ENCODE results near the gene PPP1R11.

The PPP1R11 gene

DNA sequence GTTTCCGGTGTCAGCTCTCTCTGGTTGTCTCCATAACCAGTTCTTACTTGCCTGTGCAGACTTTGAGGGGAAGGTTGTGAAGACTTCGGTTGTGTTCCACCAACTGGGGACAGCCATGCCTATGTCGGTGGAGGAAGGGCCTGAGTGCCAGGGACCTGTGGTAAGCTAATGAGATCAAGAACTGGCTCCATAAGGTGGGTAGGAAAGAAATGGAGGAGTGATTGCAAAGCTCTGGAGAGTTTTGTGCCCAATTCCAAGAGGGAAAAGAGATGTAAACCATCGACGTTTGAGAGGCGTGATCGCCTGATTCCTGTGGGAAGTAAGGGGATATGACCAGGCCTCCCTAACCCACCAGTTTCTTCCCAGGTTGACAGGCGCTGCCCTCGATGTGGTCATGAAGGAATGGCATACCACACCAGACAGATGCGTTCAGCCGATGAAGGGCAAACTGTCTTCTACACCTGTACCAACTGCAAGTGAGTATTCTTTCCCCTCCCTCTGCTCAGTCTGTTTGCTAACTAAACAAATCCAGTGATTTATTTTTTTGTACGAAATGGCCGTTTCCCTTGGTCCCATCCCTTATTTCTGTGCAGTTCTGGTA lies 5.0 kb upstream of the PPP1R11 start:
- no peak for DNase-seq (ENCODE audit: low read depth in 2 of 2)

DNA sequence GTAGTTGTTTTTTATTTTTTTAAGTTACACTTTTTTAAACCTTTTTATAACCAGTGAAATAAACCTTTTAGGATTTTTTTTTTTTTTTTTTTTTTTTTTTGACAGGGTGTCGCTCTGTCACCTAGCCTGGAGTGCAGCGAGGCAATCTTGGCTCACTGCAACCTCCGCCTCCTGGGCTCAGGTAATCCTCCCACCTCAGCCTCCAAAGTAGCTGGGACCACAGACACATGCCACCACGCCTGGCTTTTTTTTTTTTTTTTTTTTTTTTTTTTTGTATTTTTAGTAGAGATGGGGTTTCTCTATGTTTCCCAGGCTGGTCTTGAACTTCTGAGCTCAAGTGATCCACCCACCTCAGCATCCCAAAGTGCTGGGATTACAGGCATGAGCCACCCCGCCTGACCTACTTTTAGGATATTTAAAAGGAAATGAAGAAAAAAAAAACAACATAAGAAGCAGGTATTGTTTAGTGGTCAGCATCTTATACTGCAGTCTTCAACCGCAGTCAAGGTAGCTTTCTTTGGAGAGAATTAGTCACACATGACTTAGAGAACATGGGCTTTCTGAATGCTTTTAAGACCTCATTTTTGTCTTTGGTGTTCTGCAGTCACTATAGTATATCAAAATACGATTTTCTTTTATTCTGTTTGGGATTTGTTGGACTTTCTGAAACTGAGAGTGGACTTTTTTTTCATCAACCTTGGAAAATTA lies 4.4 kb upstream of the PPP1R11 start:
- no peak for DNase-seq (ENCODE audit: low read depth in 2 of 2)

DNA sequence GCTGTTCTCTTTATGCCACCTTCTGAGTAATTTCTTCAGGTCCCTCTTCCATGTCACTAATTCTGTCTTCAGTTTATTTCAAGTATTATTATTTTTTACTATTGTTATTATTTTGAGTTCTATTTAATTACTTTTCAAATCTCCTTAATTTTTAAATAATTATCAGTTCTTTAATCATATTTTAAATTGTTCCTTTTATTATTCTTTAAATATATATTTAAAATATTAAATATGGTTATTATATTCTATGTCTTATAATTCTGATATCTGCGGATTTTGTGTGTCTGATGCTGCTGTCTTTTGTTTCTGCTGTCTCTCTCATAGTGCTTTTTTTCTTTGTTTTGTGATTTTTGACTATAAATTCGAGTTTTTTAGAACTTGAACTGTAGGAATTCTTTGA lies 3.7 kb upstream of the PPP1R11 start:
- DNase-seq (ENCODE audit: low read depth in 2 of 2), result no peak

DNA sequence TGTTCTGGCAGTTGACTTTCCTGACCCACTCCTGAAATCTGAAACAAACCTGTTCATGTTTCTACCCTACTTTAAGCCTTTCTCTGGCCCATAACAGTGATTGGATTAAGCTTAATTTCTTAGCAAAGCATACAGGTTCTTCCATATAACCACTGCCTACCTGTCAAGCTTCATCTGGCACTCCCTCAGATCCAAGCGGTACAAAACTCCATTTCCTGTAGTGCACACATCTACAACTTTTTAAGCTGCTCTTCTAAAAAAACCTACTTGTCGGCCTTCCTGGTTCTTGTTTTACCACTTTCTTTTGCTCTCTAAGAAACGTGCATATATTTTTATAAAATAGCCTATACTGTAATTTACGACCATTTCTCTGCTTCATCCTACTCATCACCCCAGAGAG lies 916 bp upstream of the PPP1R11 start:
- no peak for DNase-seq (ENCODE audit: low read depth in 2 of 2)

DNA sequence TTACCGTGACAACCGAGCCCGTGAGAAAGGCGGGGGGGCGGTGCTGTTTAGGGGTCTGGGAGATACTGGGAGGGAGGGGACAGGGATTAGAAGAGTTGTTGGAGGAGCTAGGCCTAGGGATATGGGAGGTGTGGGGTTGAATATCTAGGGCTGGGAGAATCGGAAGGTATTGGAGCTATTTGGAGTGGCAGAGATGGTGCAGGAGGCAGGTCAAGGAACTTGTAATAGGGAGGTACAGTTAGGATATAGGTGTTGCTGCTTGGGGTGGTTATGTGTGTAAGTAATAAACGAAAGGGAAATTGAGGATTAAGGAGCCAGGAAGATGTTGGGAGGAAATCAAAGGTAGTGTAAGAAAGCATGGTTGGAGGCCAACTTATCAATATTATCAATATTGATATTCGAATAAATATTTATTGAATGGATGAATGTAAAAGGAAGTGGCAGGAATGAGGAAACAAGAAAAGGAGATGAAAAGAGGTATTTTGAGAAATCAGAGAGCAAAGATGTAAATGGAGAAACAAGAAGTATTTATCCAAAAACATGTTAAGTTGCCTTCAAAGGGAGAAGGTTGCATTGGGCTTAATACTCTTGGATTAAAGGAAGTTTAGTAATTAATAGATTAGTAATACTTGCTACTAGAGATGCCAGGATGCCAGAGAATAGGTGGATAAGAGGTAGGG lies 602 bp downstream of the PPP1R11 start:
- no peak for DNase-seq (ENCODE audit: low read depth in 2 of 2)

DNA sequence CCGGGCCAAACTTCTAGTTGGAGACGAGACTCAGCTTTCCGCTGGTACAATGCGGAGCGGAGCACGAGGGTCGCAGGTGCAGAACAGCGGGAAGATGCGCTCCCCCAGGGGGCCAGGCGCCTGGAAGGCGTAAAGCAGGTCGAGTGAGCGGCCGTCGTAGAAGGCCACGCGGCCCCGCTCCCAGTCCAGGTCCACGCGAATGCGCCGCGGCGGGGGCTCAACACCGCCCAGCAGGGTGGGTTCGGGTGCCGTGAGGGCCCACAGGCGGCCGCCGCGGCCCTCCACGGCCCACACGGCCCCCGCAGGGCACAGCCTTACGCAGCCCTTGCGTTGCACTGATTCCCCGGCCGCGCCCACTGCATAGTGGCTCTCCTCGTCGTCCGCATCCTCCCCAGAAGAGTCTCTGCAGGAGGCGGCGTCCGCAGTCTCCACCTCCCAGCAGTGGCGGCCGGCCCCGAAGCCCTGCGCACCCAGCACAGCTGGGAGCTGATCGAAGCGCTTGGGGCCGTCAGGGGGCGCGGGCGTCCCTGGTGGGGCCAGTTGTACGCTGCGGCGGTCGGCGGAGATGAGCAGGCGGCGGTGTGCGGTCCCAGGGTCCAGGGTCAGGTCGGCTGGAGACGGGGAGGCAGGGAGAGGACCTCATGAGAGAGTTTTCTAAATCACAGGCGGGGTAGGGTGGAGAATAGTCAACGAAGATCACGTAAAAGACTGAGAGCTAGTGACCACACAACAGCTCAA lies 4.3 kb downstream of the PPP1R11 start:
- no peak for DNase-seq (ENCODE audit: low read depth in 2 of 2)

DNA sequence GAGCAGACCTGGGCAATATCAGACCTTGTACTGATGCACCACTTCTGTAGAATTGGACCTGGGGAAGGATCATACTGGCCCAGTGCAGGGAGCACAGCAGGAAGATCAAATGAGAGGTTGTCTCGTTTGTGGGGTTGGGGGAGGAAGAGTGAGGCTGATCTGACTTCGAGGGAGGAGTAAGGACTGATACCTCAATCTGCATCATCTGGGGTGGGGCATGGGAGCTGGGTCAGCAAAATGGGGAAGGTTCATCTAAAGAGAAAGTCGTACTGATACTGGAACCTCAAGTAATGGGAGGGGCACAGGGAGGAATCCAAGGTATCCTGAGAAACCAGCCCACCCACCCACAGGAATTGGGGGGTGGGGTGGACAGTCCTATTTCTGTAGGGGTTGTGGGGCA lies 4.9 kb downstream of the PPP1R11 start:
- no peak for DNase-seq (ENCODE audit: low read depth in 2 of 2)

DNA sequence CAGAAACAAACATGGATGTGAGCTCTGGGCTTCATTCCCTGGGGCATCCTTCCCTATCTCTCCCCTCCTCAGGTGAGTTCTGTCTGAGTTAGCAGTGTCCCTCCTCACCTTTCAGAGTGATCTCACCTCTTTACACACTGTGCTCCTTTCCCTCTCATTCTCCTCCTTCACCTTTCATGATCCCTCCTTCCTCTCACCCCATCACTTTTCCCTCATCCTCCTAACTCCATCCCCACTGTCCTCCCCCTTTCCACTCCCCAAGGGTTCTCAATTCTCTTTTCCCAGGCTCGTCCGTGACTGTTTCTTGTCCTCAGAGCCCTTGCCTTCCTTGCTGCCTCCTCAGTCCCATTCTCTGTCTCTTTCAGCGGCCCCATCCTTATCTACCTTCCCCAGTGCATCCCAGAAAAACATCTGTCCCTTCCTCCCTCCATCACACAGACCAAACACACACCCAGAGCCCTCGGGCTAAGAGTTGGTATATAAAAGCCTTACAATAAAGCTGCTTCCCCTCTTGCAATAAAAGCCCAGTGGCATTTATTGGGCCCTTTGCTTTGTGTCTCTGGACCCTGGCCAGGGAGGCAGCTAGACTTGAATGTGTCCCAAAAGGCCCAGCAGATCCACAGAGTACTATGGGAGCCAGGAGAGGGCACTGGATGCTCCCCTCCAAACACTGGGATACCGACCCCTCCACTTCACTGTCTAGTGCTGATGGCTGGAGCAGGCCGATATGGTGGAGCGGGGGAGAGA lies 6.7 kb downstream of the PPP1R11 start:
- no peak for DNase-seq (ENCODE audit: low read depth in 2 of 2)

DNA sequence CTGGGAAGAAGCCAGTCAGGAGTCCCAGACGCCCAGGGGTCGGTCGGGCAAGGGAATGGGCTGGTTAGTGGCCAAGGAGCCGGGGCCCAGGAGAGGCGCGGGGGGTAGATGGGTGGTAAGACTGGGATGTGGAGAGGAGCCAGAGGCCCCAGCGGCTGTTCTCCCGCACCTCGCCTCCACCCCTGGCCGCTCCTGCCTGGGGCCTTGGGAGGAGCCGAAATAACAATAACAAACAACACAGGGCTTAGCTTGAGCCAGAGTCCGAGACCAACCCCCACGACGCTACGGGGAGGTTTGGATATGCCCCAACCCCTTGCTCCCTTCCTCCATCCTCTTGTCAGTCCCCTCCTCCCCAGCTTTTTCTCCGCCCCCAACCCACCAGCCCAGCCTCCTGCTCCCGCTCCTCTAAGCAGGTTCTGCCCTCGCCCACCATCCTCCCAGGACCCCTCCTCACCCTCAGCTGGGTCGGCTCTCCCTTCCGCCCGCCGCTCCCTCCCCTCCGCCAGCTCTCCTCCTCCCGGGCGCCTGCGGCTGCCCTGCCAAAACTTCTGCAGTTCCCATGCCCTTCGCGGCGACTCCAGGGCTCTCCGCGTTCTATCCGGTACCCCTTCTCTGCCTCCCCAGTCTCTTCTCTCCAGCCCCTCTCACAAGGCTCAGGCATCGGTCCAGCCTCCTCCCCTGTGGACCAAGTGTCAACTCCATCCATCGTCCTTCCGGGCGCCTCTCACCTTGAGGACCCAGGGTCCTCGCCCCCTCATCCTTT lies 7.5 kb downstream of the PPP1R11 start:
- DNase-seq (ENCODE audit: low read depth in 2 of 2), result no peak

DNA sequence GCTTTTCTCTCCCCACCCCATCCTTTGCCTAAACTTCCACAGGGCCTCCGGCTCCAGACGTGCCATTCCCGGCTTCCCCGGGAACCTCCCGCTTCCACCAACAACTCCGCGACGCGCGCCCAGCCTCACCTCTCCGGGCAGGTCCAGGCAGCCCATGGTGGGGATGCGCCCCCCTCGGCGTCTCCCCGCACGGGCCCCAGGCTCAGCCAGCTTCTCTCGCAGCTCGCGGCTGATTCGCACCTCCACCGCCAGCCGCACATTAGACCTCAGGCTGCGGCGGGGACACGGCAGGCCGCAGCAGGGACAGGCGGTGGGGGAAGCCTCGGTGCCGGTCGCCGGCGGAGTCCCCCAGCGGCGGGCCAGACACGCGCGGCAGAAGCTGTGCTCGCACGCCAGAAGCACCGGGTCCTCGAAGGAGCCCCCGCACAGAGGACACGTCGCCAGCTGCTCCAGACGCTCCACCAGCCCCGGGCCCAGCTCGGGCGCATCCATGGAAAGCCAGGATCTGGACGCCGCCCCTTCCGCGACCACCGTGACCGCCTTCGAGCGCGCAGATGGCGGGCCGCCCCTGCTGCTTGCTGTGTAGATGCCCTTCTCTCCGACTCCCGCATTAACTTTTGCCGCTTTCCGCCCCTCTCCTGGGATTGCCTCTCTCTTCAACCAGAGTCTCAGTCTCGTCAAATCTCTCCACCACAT lies 8.2 kb downstream of the PPP1R11 start, which contains the start of gene RNF39:
Gene RNF39, minus strand, starts transcription at position 676 of the 696 bp plus-strand sequence. Its CDS starts 184 bp downstream, at position 492.
- no peak for DNase-seq (ENCODE audit: low read depth in 2 of 2)

DNA sequence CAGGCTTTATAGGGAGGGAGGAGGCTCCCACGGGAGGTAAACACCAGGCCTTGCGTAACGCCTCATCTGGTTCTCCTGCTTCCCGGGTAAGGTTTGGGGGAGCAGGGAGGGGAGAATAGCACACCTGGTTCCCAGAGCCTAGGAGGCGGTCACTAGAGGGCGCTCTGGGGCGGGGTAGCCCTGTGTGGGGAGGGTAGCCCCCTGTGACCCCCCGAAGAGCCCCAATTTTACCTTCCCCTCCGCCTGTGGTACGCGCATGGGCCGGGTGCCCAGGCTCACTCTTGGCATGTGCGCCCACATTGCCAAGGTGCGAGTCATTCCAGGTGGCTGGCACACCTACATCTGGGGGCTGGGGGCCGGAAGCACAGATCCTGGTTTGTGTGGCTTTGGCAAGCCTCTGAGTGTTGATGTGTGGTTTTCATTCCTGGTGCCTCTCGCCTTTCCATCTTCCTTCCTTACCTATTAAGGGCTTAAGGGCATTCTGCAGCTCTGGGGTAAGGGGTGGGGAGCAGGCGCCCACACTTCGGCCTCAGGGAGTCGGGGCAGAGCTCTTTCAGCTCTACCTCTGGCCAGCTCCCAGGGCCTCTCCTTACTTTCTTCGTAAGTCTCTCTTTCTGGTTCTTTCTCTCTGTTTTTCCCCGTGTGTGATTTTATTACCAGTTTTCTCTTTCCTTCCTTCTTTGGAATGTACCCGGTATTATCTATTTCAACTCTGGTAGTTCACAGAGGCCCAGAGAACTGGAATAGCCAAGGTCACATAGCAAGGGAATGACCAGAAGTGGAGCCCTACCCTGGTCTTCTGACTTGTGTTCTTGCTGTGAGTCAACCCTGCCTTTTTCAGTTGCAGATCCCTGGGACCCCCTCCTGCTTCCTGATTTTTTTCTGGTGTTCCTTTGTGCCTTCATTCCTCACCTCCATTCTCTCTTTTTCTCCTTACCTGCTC lies 9.1 kb downstream of the PPP1R11 start:
- no peak for DNase-seq (ENCODE audit: low read depth in 2 of 2)

DNA sequence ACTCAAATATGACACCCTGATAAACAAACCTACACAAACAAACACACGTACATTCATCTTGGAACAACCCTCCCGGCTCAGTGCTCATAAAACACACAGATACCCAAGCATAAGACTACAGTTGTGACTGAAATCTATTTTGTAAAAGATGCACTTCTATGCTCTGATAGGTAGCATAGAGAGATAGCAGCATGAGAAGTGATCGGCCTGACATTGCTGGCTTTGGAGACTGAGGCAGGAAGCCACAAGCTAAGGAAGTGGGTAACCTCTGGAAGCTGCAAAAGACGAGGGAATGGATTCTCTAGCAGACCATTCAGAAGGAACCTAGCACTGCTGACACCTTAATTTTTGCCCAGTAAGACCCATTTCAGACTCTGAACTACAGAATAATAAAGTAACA lies 10.2 kb downstream of the PPP1R11 start:
- DNase-seq (ENCODE audit: low read depth in 2 of 2), result no peak

DNA sequence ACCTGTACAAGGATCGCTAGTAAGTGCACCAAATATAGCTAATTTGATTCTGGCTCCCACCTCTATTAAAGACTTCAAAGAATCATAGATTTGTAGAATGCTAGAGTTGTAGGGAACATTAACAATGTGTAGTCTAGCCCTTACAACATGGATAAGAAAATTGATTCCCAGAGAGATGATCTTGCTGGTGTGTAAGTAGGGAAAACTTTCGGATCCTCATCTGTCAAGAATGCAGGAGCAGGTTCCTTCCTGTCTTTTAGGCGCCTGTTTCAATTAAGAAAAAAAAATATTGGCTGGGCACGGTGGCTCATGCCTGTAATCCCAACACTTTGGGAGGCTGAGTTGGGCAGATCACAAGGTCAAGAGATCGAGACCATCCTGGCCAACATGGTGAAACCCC lies 20.9 kb downstream of the PPP1R11 start:
- DNase-seq (ENCODE audit: low read depth in 2 of 2), result no peak

DNA sequence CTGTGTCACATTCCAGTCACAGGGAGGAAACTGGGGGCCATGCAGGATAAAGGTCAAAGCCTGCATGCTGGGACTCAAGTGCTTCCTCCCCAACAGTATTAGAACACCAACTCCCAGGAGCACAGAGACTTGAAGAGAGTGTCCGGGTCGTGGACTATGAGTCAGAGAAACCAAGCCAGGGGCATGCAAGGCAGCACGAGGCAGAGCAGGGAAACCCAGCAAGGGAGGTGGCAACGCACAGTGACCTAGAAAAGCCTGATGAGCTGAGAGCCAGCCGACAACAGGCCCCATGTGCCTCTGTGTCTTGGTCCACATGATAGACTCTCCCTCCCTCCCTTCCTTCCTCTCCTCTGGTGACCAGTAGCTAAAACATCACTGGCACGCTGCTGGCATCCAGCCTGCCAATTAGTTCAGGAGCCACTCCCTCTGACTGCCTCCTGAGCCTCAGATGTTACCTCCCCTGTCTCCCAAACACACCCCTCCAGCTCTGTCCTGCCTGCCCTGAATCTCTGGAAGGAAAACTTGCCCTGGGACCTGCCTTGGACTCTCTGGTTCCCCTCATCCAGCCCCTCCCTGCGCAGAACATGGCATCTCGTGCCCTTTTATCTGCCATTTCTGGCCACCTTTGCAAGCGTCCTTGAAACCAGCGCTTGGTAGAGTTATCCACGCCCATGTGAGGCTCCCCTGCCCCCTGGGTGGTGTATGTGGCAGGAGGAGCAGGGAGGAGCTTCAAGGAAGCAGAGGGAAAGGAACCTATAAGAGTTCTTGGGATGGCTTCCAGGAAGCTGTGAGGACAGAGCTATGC lies 24.8 kb downstream of the PPP1R11 start:
- no peak for DNase-seq (ENCODE audit: low read depth in 2 of 2)

DNA sequence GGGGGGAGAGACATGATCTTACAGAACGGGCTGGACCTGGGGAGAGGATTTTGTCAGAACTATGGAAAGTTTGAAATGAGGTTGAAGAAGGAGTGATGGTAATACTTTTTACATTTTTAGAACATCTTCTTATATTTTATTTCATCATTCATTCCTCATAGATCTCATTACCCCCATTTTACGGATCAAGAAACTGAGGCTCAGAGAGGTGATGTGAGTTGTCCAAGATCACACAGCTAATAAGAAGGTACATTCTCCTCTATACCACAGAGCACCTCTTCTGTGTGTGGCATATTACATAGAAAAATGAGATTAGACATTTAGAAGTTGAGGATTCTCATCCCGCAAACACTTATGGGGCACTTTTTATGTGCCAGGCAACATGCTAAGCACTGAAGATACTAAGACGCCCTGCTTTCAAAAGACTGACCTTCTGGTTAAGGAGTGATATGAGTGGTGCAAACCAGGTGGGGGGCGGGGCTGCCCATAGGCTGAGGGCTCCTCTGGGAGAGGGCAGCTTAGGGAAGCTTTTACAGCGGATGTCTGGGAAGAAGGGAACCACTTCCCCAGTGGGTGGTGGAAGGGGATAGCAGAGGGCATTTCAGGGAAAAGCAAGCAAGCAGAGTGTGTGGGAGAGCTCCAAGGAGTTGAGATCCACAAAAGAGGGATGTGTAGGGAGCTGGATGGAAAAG lies 26.0 kb downstream of the PPP1R11 start:
- no peak for DNase-seq (ENCODE audit: low read depth in 2 of 2)

DNA sequence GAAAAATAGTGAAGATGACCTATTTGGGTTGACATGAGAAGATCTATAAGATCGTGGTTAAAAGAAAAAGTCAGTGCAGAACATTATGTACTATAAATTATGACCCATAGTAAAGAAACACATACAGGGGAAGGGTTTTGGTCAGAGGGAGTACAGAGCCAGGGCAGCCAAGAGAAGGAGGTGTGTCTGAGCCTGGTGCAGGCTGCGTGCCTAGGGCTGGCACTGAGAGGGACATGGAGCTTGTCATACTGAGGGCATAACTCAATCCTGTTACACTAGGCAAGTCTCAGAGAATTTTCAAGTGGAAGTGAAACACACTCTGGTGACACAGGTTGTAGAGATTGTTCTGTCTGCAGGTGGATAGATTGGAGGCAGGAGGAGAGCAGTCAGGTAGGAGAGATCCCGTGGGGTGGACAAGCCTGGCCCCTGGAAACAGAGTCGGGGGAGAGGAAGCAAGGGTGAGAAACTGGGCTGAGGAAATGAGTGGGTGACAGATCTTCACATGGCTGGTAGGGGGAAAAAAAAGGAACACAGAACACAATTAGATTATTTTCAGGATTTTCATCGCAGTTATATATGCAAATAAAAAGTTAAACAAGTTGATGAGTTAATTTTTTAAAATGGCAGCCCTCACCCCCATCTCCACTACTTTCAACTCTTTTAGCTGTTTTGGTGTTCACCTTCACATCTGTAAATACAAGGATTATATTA lies 27.1 kb downstream of the PPP1R11 start:
- DNase-seq (ENCODE audit: low read depth in 2 of 2), result no peak

DNA sequence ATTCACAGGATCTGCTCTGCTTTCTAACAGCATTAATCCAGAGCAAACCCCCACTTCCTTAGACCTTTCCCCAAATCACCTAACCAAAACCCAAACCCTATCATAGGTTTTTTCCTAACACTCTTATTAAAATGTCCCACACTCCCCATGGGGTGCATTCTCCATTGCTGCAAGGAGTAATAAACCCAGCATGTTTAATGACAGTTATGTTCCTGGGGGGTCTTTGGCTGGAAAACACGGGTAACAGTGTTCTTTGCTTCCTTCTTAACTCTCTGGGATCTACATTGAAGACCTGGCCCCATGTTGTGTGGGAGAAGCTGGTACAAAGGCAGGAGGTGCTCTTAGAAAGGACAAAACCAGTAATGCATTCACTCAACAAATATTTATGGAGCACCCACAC lies 29.8 kb downstream of the PPP1R11 start:
- no peak for DNase-seq (ENCODE audit: low read depth in 2 of 2)

All from activated CD4-positive, alpha-beta T cell treated with anti-CD3 and anti-CD28 coated beads for 24 hours (primary cell).